HG03196 (cell line): ENCODE data around the gene RNF208.
A peak's percentile ranks its signal among the peaks of the same experiment; 100 is the strongest.

Experiments used
- ATAC-seq: cut with Tn5 transposase; IDR thresholded peaks from one replicate; pipeline ENCODE4 v1.9.1; 2021; ENCODE audit not compliant: unreplicated experiment

Gene RNF208

DNA sequence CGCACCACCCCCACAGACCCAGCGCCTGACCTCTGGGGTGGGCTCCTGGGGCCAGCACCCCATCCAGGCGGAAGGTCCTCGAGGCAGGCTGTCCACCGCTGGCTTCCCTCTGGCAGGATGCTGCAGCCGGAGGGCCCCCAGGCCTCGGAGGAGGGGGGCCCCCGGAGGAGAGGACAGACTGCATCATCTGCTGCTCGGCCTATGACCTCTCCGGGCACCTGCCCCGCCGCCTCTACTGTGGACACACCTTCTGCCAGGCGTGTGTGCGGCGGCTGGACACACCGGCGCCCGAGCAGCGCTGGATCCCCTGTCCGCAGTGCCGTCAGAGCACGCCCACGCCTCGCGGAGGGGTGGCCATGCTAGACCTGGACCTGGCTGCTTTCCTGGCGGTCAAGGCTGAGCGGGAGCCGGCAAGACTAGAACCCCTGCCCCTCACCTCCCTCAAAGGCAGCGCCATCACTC lies 6.5 kb upstream of the RNF208 start:
- no peak for ATAC-seq

DNA sequence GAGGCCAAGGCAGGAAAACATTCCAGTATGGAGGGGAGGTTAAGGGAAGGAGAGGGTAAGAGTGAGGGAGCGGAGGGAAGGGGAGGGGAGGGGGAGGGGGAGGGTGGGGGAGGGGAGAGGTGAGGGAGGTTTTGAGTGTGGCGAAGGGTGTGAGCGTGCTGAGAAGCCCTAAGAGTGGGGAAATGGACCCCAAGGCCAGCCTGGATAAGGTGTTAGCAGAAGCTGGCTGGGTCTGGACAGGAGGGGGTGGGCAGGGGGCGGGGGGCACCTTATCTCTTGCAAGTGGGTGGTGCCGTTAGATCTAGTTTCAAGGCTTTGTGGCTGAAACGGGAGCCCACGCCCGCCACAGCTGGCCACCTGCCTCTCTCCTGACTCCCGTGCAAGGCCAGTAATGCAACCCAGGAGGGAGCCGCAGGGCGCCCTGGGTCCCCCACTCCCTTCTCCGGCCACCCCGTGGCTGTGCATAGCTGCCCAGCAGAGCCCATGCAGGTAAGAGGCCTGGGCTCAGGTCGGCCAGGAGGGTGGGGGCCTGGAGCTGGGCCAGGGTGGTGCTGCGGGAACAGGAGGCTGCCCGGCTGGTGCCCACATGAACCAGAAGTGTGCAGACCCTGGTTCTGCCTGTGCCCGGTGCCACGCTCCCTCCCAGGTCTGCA lies 5.9 kb upstream of the RNF208 start:
- ATAC-seq = no peak

DNA sequence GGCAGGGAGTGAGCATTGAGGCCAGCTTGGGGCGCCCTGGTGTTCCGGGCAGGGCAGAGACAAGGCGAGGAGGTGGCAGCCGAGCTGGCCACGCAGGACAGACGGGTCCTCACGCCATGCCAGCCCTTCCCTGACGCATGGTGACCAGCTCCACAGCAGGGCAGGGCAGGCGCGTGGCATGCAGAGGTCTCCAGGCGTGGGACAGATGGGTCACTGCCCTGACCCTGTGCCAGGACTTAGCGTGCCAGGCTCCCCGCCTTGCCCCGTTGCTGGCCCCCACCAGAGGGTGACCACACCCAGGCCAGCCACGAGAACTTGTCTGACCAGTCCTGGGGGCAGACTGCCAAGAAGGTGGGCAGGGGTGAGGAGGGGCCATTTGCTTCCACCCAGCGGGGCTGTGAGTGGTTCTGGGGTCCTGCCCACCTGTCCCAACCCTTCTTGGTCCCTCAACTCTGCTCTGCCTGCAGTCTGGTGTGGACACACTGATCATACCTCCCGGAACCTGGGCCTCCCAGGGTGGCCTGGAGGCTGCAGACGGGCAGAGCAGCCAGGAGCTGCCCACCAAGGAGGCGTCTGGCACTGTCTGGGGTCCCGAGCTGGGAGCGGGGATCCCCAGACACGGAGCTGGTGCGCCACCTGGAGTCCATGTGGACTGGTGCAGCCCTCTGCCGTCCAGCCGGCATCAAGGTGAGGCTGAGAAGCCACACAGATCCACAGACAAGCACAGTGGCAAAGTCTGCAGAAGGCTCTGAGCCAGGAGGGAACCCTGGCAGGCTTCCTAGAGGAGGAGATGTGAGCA lies 5.2 kb upstream of the RNF208 start, which contains the start of gene RNF224:
TSS of gene RNF224 (plus strand) at position 449 of the 799 bp plus-strand sequence. CDS start 834 bp downstream, outside the sequence.
- no peak for ATAC-seq

DNA sequence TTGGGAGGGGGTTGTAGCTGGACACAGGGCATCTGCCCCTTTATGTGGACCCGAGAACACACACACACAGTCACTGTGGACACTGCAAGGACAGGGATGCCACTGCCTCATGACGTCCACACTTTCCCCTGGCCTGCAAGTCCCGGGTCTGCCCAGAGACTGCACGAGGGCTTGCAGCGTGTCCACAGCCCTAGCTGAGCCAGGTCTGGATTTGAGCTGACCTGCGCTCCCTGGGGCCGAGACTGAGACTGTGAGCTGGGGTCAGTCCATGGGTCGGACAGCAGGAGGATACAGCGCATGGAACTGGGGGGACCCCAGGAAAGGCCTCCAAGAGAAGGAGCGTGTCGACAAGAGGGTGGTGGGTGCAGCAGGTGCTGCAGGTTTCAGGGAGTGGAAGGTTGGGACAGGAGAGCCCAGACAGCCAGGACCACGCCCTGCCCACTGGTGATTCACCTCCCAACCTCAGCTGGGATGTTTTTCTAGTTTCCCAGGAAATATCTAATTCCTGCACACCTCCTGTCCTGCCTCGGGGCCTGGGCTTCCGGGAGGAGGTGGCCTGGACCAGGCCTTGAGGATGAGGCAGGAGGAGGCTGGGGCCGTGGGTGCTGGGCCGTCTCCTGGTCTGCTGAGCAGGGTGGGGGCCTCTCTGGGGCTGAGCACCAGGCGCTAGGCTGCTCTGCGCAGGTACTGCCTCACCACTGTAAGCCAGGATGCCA lies 4.5 kb upstream of the RNF208 start:
- ATAC-seq = no peak

DNA sequence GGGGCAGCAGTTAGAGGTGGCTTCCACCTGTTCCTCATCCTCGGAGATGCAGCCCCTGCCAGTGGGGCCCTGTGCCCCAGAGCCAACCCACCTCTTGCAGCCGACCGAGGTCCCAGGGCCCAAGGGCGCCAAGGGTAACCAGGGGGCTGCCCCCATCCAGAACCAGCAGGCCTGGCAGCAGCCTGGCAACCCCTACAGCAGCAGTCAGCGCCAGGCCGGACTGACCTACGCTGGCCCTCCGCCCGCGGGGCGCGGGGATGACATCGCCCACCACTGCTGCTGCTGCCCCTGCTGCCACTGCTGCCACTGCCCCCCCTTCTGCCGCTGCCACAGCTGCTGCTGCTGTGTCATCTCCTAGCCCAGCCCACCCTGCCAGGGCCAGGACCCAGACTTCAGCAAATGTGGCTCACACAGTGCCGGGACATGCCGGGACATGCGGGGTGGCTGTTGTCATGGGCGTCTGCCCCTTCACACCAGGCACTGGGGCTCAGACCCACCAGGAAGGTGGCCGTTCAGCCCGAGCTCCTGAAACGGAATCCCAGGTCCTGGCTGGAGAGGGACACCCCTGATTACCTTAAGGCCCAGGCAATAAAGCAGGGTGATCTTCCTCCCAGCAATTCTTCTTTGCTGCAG lies 3.8 kb upstream of the RNF208 start:
- no peak for ATAC-seq

DNA sequence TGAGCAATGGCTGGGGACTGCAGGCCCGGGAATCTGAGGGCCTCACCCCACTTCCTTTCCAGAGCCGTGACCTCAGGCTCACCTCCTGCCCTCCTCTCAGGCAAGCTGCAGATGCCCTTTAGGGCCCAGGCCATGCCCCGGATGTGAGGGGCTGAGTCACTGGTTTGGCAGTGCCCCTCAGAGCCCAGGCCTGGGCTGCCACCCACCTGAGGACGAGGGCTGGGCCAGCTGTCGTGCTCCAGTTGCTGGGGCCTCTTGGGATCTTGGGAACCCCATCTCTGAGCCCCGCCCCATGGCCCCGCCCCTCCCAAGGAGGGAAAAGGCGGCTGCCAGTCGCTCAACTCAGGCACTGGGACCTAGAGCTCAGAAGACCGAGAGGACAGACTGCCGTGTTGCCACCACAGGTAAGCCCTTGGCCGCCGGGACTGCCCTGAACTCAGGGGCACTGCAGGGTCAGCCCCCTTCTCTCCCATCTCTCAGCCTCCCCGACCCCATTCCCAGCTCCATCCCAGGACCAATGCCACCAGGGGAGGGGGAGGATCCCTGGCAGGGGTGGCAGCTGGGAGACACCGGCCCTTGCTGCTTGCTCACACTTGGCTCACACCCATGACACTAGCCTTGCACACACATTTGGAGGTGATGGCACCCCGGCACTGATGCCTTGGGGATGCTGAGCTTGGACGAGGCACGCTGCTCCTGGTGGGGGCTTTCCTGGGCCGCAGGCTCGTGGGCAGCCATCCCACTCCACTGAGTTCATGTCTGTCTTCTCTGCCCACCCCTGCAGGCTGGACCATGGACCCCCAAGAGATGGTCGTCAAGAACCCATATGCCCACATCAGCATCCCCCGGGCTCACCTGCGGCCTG lies 3.0 kb upstream of the RNF208 start, which contains the start of gene CYSRT1:
TSS of gene CYSRT1 (plus strand) at position 345 of the 865 bp plus-strand sequence. CDS start at position 793, 448 bp downstream.
- no peak for ATAC-seq

DNA sequence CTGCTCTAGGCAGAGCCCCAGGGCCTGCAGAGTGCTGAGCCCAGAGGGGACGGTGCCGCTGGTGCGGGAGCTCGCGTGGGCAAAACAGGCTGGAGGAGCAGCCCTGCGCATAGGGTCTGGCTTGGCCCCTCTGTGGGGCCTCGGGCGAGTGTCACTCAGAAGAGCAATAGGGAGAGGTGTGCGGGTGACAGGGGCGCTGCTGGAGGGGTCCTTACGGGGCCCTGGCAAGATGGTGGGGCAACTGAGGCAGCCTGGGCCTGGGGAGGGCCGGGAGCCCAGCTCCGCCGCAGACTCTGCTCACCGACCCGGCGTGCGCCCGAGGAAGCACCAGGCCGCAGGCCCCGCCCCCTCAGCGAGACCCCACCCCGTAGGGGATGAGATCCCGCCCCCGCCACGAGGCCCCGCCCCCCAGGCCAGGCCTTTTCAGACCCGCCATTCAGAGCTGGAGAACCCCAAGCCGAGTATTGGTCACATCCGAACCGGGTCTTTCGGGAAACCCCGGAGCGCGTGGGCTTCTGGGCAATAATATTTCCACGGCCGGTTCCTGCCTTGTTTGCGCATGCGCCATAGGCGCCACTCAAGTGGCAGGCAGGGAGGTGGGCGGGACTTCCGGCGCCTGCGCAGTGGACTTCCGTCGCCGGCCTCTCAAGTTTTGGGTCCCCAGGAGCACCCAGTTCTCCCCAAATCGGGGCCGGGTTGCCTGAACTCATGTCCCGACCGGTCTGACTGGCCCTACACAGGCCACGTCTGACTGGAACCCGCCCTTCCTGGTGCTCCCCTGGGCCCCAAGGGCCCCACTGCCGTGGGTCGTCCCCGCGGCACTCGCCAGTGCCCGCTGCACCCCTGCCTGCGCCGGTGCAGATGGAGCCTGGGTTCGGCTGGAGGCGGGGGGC lies 1.3 kb upstream of the RNF208 start:
- peak; percentile 67 for ATAC-seq

DNA sequence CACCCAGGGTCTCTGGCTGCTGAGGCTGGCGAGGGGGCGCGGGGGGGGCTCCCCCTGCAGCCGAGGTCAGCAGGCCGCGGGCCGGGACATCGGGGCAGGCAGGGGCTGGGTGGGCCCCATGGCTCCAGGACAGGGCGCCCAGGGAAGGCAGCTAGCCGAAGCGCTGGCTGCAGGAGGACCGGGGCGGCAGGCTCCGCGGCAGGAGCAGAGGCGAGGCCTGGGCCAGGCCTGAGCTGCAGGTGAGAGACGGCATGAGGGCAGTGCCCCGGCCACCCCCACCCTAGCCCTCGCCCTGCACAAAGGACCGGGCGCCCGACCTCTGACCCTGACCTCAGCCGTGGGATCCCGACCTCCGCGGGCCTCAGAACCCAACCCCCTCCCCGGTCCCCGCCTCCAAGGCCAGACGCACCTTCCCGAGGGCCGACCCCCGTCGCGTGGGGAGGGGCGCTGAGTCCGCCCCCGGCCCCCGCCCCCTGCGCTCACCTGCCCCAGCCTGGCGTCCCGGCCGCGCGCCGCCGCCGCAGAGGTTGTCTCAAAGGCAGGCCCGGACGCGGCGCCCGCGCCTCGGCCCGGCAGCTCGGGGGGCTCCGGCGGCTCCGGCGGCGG lies 431 bp downstream of the RNF208 start:
- no peak for ATAC-seq

DNA sequence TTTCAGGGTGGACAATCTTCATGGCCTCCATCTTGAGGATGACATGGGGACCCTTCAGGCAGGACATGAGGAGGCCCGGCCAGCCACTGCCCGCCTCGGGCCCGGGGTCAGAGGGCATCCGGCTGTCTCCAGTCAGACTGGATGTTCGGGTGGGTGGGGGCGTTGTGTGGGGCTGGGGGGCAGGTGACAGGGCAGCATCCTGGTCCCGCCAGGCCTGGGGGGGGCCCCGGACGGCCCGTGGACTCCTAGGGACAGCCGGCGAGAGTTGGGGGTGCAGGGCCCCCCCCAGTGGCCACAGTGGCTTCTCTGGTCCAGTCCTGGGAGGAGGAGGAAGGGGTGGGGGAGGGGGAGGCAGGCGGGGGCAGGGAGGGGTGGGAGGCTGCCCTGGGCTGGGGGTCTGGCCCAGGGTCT lies 940 bp downstream of the RNF208 start:
- no peak for ATAC-seq

DNA sequence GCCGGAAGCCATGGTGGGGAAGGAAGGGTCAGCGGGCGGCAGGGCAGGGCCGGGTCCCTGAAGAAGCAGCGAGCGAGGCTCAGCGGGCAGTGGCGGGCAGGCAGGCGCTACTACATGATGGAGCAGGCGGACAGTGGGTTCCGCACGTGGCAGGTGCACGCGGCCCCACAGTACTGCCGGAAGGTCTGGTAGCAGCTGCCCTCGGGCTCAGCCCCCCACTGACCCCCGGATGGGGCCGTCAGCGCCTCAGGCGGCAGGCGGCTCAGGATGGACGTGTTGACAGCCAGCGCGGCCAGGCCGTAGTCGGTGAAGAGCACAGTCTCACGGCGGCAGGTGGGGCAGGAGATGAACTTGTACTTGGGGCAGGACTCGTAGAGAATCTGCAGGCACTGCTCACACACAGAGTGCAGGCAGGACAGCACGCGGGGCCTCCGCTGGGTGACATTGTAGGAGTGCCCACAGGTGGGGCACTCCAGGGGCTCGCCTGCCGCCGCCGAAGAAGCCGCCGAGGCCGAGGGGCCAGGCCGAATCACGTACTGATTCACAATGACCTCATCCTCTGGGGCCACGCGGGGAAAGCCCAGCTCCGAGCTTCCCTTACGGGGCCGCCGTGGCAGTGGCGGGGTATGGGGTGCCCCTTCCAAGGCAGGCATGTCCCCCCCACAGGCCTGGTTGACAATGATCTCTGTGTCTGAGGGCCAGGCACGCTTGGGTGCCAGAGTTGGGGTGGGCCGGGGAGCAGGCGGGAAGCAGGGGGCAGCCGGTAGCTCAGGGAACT lies 1.5 kb downstream of the RNF208 start:
- ATAC-seq = no peak

DNA sequence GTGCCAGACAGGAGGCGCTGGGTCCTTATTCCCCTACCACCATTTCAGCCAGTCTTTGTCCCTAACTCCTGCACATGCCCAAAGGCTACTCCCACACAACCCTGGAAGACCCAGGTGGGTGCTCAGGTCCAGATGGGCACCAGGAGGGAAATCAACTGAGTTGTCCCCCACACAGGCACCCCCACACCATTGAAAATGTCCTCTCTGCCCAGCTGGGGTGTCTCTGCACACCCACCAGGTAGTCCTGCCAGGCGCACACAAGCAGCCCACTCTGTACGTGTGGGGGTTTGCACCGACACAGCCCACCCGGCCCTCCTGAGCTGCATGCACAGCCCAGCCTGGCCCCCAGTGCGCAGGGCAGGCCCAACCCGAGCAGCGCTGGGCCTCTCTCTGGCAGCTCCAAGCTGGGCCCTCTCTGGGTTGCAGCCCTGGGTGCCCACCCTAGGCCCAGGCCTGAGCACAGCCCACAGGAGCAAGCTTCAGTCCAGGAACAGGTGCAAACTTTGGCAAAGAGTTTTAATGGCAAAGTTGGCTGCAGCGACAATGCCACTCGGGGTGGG lies 2.2 kb downstream of the RNF208 start:
- ATAC-seq = no peak

DNA sequence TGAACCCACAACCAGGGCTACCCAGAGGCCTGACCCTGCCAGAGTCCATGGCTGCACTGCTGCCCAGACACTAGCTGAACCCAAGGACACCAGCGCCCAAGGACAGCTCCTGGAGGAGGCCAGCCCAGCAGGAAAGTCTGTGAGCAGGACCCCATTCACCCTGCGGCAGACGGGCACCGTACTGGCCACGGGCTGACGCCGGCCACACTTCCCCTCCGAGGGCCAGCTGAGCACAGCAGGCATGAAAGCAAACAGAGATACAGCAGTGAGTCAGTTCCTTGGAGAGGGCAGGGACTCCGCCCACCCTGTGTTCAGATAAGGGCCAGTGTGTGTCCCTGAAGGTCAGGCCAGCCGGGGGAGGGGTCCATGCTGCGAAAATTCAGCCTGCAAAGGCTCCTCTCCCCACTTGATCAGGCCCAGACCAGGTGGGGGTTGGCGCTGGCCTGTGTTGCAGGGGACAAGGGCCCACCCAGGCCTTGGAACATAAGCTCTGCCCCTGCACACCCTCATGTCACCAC lies 3.2 kb downstream of the RNF208 start:
- ATAC-seq = no peak

DNA sequence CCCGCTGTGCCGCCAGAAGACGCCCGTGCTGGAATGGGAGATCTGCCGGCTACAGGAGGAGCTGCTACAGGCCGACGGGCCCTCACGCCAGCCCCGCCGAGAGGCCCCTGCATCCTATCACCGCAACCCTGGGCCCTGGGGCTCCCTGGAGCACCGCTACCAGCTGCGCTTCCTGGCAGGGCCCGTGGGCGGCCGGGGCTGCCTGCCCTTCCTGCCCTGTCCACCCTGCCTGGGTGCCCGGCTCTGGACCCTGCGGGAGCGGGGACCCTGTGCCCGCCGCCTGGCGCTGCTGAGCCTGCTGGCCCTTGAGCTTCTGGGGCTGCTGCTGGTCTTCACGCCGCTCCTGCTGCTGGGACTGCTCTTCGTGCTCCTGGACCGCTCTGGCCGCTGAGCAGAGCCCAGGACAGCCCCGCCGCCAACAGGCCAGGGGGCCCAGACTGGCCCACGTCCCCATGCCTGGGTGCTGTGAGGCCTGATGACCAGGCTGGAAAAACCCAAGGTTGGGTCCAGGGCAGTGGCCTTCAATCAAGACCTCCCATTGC lies 3.8 kb downstream of the RNF208 start:
- no peak for ATAC-seq

DNA sequence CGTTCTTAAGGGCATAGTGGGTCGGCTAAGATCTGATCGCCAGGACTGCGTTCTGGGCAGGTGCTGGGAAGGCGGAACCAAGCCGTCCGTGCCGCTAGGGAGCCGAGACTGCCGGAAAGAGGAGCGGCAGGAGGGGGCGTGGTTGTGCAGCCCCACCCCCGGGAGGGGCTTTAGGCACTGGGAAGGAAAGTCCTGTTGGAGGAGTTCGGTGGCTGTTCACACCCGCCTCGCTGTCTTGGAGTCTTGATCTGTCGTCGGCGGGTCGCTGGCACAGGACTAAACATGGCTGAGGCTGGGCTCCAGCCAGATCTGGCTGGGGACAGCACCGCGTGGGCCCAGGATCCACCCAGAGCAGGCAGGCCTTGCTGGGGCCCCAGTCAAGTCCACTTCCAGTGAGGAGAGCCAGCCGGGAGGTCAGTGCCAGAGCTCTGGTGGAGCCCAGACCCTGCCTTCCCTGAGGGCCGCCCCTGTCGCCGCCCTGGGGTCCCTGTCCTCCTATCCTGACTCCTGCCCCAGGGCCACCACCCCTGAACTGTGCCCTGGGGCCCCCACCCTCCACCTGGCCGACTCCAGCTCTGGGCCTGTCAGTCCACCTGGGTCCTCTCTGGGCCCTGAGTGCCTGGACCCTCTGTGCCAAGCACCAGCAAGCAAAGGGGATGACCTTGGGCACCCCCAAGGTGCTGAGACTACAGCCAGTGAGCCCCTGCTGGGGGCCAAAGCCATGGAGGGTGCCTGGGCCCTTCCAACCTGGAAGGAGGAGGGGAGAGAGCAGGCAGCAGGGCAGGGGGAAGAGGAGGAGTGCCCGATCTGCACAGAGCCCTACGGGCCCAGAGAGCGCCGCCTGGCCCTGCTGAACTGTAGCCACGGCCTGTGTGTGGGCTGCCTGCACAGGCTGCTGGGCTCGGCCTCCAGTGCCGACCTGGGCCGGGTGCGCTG lies 4.5 kb downstream of the RNF208 start:
- ATAC-seq = no peak

DNA sequence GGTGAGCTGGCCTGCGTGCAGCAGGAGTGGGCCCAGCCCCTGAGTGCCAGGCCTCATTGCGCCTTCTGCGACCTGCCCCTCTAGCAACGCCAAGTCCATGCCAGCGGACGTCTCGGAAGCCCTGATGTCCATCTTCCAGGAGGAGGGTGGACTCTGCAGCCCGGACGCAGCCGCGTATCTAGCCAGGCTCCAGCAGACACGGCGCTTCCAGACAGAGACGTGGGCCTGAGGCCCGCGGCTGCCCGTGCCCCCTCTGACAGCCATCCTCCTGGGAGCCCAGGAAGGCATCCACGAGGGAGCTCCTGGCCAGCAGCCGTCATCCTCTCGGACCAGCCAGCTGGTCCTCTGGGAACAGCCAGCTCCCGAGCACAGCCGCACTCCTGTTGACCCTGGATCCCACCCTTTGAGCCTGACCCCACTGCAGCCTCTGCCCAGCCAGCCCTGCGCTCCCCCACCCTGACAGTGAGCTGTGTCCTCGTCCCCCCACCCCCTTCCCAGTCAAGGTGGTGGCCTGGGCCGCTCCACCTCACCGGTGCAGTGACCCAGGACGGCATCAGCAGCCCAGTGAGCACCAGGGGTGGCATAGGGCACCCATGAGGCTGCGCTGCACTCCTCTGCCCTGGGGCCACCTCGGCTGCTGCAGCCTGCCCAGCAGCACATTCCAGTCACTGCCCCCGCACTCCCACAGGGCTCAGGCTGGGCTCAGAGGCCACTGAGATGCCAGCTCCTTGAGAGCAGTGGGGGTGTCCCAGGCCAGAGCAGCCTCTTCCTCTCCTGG lies 5.7 kb downstream of the RNF208 start:
- no peak for ATAC-seq
